IMR-90 (cell line): ENCODE data around the gene SERPINF2.

Experiments
- ELK1 ChIP-seq: fragments of 150-350 bp; IDR thresholded peaks from 2 replicates; pipeline ENCODE4 v1.6.1; 2016; ENCODE audit warnings: low read depth, mild to moderate bottlenecking, low read length, moderate library complexity, borderline replicate concordance
- POLR2A ChIP-seq: IDR thresholded peaks from 2 replicates; pipeline ENCODE4 v1.6.1; 2012; ENCODE audit warnings: mild to moderate bottlenecking, low read depth, low read length
- SMC3 ChIP-seq: fragments of 150-350 bp; IDR thresholded peaks from 2 replicates; pipeline ENCODE4 v1.6.1; 2016; ENCODE audit warnings: low read depth, mild to moderate bottlenecking, antibody characterized with exemption, low read length, moderate library complexity
- TF ChIP-seq, protein P1 (sequence below): conservative IDR thresholded peaks from 2 replicates; pipeline ENCODE4 v1.5.1; 2012; ENCODE audit warnings: mild to moderate bottlenecking, low read depth, low read length, improper control_type of control experiment

DNA sequence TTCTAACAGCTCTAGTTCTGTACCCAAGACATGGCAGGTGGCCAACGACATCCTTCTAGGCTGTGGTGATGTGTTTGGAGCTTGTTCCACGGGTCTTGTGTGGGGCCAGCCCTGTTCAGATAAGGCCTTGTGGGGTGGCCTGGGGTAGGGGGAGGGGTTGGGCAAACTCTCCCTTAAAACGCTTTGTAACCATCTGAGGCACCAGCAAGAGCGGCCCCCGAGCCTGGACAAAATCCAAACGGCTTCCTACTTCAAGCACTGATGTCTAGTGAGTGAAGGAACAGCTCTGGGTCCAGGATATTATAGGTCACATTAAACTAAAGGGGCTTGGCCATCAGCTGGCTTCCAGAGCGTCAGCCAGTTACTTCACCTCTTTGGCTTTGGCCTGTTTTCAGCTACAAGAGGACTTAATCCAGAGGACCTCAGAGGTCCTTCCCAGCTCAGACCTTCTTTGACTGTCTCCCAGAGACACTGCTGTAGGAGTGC is 31.1 kb downstream of the SERPINF2 start:
- TF ChIP-seq, protein P1, sequence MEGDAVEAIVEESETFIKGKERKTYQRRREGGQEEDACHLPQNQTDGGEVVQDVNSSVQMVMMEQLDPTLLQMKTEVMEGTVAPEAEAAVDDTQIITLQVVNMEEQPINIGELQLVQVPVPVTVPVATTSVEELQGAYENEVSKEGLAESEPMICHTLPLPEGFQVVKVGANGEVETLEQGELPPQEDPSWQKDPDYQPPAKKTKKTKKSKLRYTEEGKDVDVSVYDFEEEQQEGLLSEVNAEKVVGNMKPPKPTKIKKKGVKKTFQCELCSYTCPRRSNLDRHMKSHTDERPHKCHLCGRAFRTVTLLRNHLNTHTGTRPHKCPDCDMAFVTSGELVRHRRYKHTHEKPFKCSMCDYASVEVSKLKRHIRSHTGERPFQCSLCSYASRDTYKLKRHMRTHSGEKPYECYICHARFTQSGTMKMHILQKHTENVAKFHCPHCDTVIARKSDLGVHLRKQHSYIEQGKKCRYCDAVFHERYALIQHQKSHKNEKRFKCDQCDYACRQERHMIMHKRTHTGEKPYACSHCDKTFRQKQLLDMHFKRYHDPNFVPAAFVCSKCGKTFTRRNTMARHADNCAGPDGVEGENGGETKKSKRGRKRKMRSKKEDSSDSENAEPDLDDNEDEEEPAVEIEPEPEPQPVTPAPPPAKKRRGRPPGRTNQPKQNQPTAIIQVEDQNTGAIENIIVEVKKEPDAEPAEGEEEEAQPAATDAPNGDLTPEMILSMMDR: no peak
- no peak for TF ChIP-seq SMC3
- TF ChIP-seq POLR2A: no peak
- no peak for TF ChIP-seq ELK1
